ENCODE data around the gene DDX39A.

The DDX39A gene

GRCh38 chr19:14441041-14441938 lies 22.1 kb upstream of the DDX39A start:
- TF ChIP-seq CTCF (IDR thresholded peaks at IDR 0.05): no peak
- H3K27ac ChIP-seq: no peak overlapping the region

GRCh38 chr19:14440049-14440448 lies 20.9 kb upstream of the DDX39A start:
- no peak overlapping the region for H3K9ac ChIP-seq
- H3K4me3 ChIP-seq (ENCODE audit: low read depth, low read length): no peak overlapping the region
- peaks cover 7% of the 10 kb centered on the region for H3K79me2 ChIP-seq
- no peak for TF ChIP-seq CTCF (IDR thresholded peaks at IDR 0.05)
- no peak overlapping the region for H2AFZ ChIP-seq
- H3K9me3 ChIP-seq (ENCODE audit: control insufficient read depth, low read length): no peaks in the 10 kb centered on the region
- H3K36me3 ChIP-seq (ENCODE audit: control insufficient read depth, insufficient read depth, low read length): no peaks in the 10 kb centered on the region
- no peaks in the 10 kb centered on the region for H3K27me3 ChIP-seq (ENCODE audit: control insufficient read depth, insufficient read depth, low read length)
- no peak overlapping the region for H3K27ac ChIP-seq
- H3K4me2 ChIP-seq (ENCODE audit: low read length): no peak overlapping the region
- no peaks in the 10 kb centered on the region for H3K4me1 ChIP-seq

More at GRCh38 chr19:14441041-14441938, 22.1 kb upstream of the DDX39A start:
- Histone ChIP-seq H2AFZ (no peak overlapping the region), H3K79me2 (peaks cover 7% of the 10 kb centered on the region), H3K9me3 (ENCODE audit: control insufficient read depth, low read length) (no peaks in the 10 kb centered on the region), H3K4me3 (ENCODE audit: low read depth, low read length) (no peak overlapping the region), H3K36me3 (ENCODE audit: control insufficient read depth, insufficient read depth, low read length) (no peaks in the 10 kb centered on the region), H3K4me1 (no peaks in the 10 kb centered on the region), H3K9ac (no peak overlapping the region), H3K4me2 (ENCODE audit: low read length) (no peak overlapping the region), H3K27me3 (ENCODE audit: control insufficient read depth, insufficient read depth, low read length) (no peaks in the 10 kb centered on the region)

GRCh38 chr19:14439014-14439413 lies 19.9 kb upstream of the DDX39A start:
- H3K4me3 ChIP-seq (ENCODE audit: low read depth, low read length): no peak overlapping the region
- H3K79me2 ChIP-seq: peaks cover 6% of the 10 kb centered on the region
- no peak overlapping the region for H3K27ac ChIP-seq
- H3K4me2 ChIP-seq (ENCODE audit: low read length): no peak overlapping the region
- H3K27me3 ChIP-seq (ENCODE audit: control insufficient read depth, insufficient read depth, low read length): no peaks in the 10 kb centered on the region
- H3K9ac ChIP-seq: no peak overlapping the region
- no peak for TF ChIP-seq CTCF (IDR thresholded peaks at IDR 0.05)
- peaks cover 4% of the 10 kb centered on the region for H3K4me1 ChIP-seq
- no peaks in the 10 kb centered on the region for H3K36me3 ChIP-seq (ENCODE audit: control insufficient read depth, insufficient read depth, low read length)
- H3K9me3 ChIP-seq (ENCODE audit: control insufficient read depth, low read length): no peaks in the 10 kb centered on the region
- no peak overlapping the region for H2AFZ ChIP-seq

GRCh38 chr19:14437578-14438140 lies 18.5 kb upstream of the DDX39A start:
- Histone ChIP-seq H3K4me3 (ENCODE audit: low read depth, low read length) (no peak overlapping the region), H3K9ac (no peak overlapping the region), H2AFZ (no peak overlapping the region), H3K4me2 (ENCODE audit: low read length) (no peak overlapping the region), H3K27ac (no peak overlapping the region), H3K4me1 (peaks cover 7% of the 10 kb centered on the region), H3K9me3 (ENCODE audit: control insufficient read depth, low read length) (no peaks in the 10 kb centered on the region), H3K27me3 (ENCODE audit: control insufficient read depth, insufficient read depth, low read length) (no peaks in the 10 kb centered on the region), H3K79me2 (peaks cover 4% of the 10 kb centered on the region), H3K36me3 (ENCODE audit: control insufficient read depth, insufficient read depth, low read length) (no peaks in the 10 kb centered on the region)
- no peak for TF ChIP-seq CTCF (IDR thresholded peaks at IDR 0.05)

Data from parathyroid adenoma (tissue), 2 donors.